Kidney (tissue), 14 donors: ENCODE measurements around the gene PTPRM. TPM values are rescaled to one million over a fixed set of nuclear protein-coding genes. Genes with fewer than 3 reads are reported as not detected.

Experiments
- DNase-seq, 5 donors: peaks; one replicate each; pipeline ENCODE4 v3.0.0-alpha.2; 2013 to 2020
- FAIRE-seq: peaks from 2 replicates; lab custom pipeline; 2012; peaks lifted over from hg19 to GRCh38; lab: Jason Lieb, UNC
- H3K27ac ChIP-seq, 2 donors: one replicate each; pipeline ENCODE4 v1.7.0; 2013; ENCODE audit warnings: low read depth in 2 of 2, low read length in 2 of 2, inconsistent platforms in 1 of 2
- H3K27me3 ChIP-seq: one replicate; pipeline ENCODE4 v1.7.1; 2013; ENCODE audit warnings: low read length, inconsistent platforms; ENCODE audit not compliant: control insufficient read depth, insufficient read depth
- H3K36me3 ChIP-seq, 3 donors: one replicate each; pipeline versions ENCODE4 v1.7.0 to v1.7.1; 2013; ENCODE audit warnings: low read length in 3 of 3, control low read depth in 1 of 3, inconsistent platforms in 1 of 3; ENCODE audit not compliant: insufficient read depth in 3 of 3, control insufficient read depth in 2 of 3
- H3K4me1 ChIP-seq, 3 donors: one replicate each; pipeline versions ENCODE4 v1.7.0 to v1.7.1; 2013; ENCODE audit warnings: low read length in 3 of 3, inconsistent platforms in 1 of 3, low read depth in 1 of 3; ENCODE audit not compliant: control insufficient read depth in 2 of 3, insufficient read depth in 2 of 3
- H3K4me3 ChIP-seq, 3 donors: one replicate each; pipeline versions ENCODE4 v1.7.0 to v1.8.1; 2013; ENCODE audit warnings: low read length in 3 of 3, control low read depth in 1 of 3, inconsistent platforms in 1 of 3
- H3K9ac ChIP-seq, 3 donors: one replicate each; pipeline versions ENCODE4 v1.7.0 to v1.7.1; 2013; ENCODE audit warnings: low read length in 3 of 3, control low read depth in 1 of 3, inconsistent platforms in 1 of 3
- H3K9me3 ChIP-seq, 3 donors: one replicate each; pipeline versions ENCODE4 v1.7.0 to v1.7.1; 2013; ENCODE audit warnings: low read length in 3 of 3, control low read depth in 1 of 3, inconsistent platforms in 1 of 3; ENCODE audit not compliant: control insufficient read depth in 2 of 3, insufficient read depth in 1 of 3
- intact Hi-C: fragments of 100-400 bp; cut with DNase I; formaldehyde crosslinking; loops from one replicate; pipeline ENCODE4 v1.11.1; 2022
- polyA plus RNA-seq: library from polyadenylated mRNA; stranded (reverse); fragments of 350-450 nt; fragmentation: Illumina TruSeq; extraction: RNeasy Lipid Tissue Mini Kit (QIAGEN cat#74804); gene quantifications from one replicate; pipeline ENCODE4 v1.2.3, GENCODE V29; 2014; ENCODE audit warnings: low read depth, low replicate concordance; ENCODE audit not compliant: insufficient read depth
- total RNA-seq: library from RNA; stranded (reverse); fragmentation: NEBNext Ultra II Directional; extraction: Animal tissue kit (Norgen Biotek cat#: 25700); gene quantifications from one replicate; pipeline ENCODE4 v1.2.1, GENCODE V29; 2021
- TF ChIP-seq, protein P1 (sequence below): IDR thresholded peaks from 3 replicates; pipeline ENCODE4 v1.5.1; 2012; ENCODE audit warnings: mild to moderate bottlenecking, moderate library complexity, borderline replicate concordance; ENCODE audit not compliant: insufficient read depth; ENCODE audit errors: extremely low read depth
- donor health status: control.
- donor health status: control.
- donor health status: control.
- donor health status: control.
- donor health status: control.
- donor health status: DM: yes; HTN: yes; CAD: no.
- donor health status: Normal renal cell carcinoma (clear cell type).

PTPRM gene
- total and polyA plus RNA-seq, 2 donors from 2014 or later, result 52.4 to 98.9 TPM

DNA sequence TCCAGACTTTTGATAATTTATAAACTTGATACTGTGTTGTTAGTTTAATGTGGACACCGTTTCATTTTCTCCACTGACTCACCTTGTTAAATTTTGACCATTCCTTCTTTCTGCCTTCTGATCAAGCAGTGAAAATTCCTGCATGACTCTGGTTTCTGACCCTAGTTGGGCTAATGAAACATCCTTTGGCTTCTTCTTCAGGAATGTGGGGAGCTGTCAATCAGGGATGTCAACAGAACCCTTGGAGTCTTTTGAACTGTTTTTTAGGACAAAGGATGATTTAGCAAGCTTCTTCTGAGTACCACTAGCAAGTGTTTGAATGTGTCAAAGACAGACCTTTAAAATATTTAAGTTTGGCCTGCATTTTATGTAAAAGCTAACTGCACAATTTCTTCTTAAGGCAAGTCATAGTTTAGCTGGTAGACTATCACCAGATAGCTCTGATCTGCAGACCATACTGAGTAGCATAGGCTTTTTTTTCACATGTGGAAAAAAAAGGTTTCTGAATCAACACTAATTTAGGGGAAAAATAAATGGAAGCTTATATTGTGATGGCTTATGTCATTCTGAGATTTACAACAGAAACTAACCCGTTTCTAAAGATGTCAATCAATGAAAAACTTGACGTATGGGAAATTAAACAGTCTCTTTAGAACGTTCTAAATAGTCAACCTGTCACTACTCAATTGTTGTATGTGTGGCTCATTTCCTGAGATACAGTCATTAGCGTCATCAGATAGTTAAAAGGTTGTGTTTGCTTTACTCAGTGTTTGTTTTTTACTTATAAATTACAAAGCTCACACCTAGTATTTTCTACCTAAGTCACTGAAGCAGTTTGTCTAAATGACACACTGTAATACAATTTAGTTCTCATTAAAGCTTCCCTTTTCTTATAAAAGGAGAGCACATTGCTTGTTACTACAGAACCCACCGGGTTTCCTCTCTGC, 311.4 kb downstream of the PTPRM start:
- no peak for DNase-seq
- no peak overlapping the region for H3K27ac ChIP-seq
- peak; percentile 35 for FAIRE-seq

DNA sequence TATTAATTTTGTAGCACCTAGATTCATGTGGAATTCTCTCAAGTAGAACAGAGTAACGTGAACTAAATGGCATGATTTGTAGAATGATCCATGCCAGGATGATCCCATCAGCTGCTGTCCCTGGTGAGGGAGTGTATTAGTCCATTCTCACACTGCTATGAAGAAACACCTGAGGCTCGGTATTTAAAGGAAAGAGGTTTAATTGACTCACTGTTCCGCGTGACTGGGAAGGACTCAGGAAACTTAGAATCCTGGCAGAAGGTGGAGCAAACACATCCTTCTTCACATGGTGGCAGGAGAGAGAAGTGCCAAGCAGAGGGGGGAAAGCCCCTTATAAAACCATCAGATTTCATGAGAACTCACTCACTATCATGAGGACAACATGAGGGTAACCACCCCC, 312.6 kb downstream of the PTPRM start:
- peak in 2 of 5 donors; percentile 18 to 26 for DNase-seq
- Histone ChIP-seq H3K27me3 (no peaks in the 10 kb centered on the region), H3K4me1 (peaks cover 0 to 15% (median 0%) of the 10 kb centered on the region in 3 donors), H3K27ac (no peak overlapping the region), H3K9me3 (peaks cover 0 to 3% (median 0%) of the 10 kb centered on the region in 3 donors), H3K4me3 (no peak overlapping the region), H3K9ac (no peak overlapping the region), H3K36me3 (no peaks in the 10 kb centered on the region)
- no peak for FAIRE-seq
- TF ChIP-seq, protein P1, sequence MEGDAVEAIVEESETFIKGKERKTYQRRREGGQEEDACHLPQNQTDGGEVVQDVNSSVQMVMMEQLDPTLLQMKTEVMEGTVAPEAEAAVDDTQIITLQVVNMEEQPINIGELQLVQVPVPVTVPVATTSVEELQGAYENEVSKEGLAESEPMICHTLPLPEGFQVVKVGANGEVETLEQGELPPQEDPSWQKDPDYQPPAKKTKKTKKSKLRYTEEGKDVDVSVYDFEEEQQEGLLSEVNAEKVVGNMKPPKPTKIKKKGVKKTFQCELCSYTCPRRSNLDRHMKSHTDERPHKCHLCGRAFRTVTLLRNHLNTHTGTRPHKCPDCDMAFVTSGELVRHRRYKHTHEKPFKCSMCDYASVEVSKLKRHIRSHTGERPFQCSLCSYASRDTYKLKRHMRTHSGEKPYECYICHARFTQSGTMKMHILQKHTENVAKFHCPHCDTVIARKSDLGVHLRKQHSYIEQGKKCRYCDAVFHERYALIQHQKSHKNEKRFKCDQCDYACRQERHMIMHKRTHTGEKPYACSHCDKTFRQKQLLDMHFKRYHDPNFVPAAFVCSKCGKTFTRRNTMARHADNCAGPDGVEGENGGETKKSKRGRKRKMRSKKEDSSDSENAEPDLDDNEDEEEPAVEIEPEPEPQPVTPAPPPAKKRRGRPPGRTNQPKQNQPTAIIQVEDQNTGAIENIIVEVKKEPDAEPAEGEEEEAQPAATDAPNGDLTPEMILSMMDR, result no peak
- intact Hi-C loops, result no loop called here

More for the DNA sequence above, 311.4 kb downstream of the PTPRM start:
- H3K4me1 ChIP-seq, result peaks cover 0 to 15% (median 0%) of the 10 kb centered on the region in 3 donors
- no peak overlapping the region for H3K4me3 ChIP-seq
- no peak overlapping the region for H3K9ac ChIP-seq
- peaks cover 0 to 3% (median 0%) of the 10 kb centered on the region in 3 donors for H3K9me3 ChIP-seq
- H3K27me3 ChIP-seq, result no peaks in the 10 kb centered on the region
- TF ChIP-seq, protein P1, result no peak
- intact Hi-C loops, result no loop called here
- no peaks in the 10 kb centered on the region for H3K36me3 ChIP-seq

DNA sequence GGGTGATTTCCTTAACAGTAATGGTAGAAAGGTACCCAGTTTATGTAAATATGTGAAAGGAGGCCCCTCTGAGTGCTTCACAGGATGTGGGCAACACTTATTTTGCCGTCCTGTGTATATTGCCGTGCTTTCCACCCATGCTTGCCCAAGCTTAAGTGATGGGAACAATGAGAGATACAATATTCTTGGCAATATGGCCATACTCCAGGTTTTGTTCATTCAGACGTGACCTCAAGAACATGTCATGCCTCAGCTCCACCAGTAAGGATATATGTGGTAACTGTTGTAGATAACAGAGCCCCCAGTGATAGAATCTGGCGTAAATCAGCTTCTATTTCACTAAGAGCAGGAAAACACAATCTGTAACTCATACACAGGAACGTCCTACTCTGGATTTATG, 318.7 kb downstream of the PTPRM start:
- TF ChIP-seq, protein P1, result no peak
- FAIRE-seq (no peak), DNase-seq (no peak)
- Histone ChIP-seq H3K4me1 (peaks cover 0 to 2% (median 0%) of the 10 kb centered on the region in 3 donors), H3K27ac (no peak overlapping the region), H3K9me3 (no peaks in the 10 kb centered on the region), H3K36me3 (no peaks in the 10 kb centered on the region), H3K27me3 (no peaks in the 10 kb centered on the region), H3K4me3 (no peak overlapping the region), H3K9ac (no peak overlapping the region)
- intact Hi-C loops, result no loop called here
